HepG2 (cell line): ENCODE data around the gene RPS5. TPM values are rescaled to one million over a fixed set of nuclear protein-coding genes. Genes with fewer than 3 reads are reported as not detected.

Source experiments
- AKAP8 ChIP-seq: sonication (generic); formaldehyde crosslinking; IDR thresholded peaks from 2 replicates; pipeline ENCODE4 v1.5.1; 2020; ENCODE audit warnings: mild to moderate bottlenecking, missing genetic modification reagents
- BHLHE40 ChIP-seq: IDR thresholded peaks from 2 replicates; pipeline ENCODE4 v1.6.1; 2011; ENCODE audit warnings: low read length, improper control_type of control experiment
- CBX1 ChIP-seq: IDR thresholded peaks from one replicate; pipeline ENCODE4 v1.6.1; 2016; ENCODE audit warnings: antibody characterized with exemption, low read depth
- DZIP1 ChIP-seq: sonication (generic); formaldehyde crosslinking; IDR thresholded peaks from 2 replicates; pipeline ENCODE4 v1.5.0; 2020; ENCODE audit warnings: mild to moderate bottlenecking, missing genetic modification reagents
- GATA4 ChIP-seq: sonication (generic); IDR thresholded peaks from 2 replicates; pipeline ENCODE4 v1.6.1; 2016; ENCODE audit warnings: antibody characterized with exemption, low read depth, borderline replicate concordance
- GLI4 ChIP-seq: sonication (generic); formaldehyde crosslinking; IDR thresholded peaks from 2 replicates; pipeline ENCODE4 v1.5.1; 2020; ENCODE audit warnings: missing genetic modification reagents, mild to moderate bottlenecking, moderate library complexity, borderline replicate concordance
- KAT2B ChIP-seq: fragments of 150-350 bp; IDR thresholded peaks from 2 replicates; pipeline ENCODE4 v1.6.1; 2014; ENCODE audit warnings: low read depth, low read length, borderline replicate concordance
- KLF15 ChIP-seq: sonication (generic); formaldehyde crosslinking; IDR thresholded peaks from 2 replicates; pipeline ENCODE4 v1.8.1; 2023; ENCODE audit warnings: borderline replicate concordance, mild to moderate bottlenecking, inconsistent platforms, missing genetic modification reagents, mixed read lengths
- MEIS2 ChIP-seq: sonication (generic); formaldehyde crosslinking; IDR thresholded peaks from 2 replicates; pipeline ENCODE4 v1.9.0; 2021; ENCODE audit warnings: mild to moderate bottlenecking, missing genetic modification reagents
- MTA3 ChIP-seq: sonication (generic); formaldehyde crosslinking; IDR thresholded peaks from 2 replicates; pipeline ENCODE4 v1.4.0; 2020; ENCODE audit warnings: missing genetic modification reagents
- MZF1 ChIP-seq: sonication (generic); formaldehyde crosslinking; IDR thresholded peaks from 2 replicates; pipeline ENCODE4 v1.8.1; 2023; ENCODE audit warnings: mild to moderate bottlenecking, missing genetic modification reagents, borderline replicate concordance
- NFKBIZ ChIP-seq: IDR thresholded peaks from 2 replicates; pipeline ENCODE4 v1.6.1; 2018; ENCODE audit warnings: missing genetic modification reagents, missing compliant biosample characterization
- RAD21 ChIP-seq: fragments of 450-650 bp; formaldehyde crosslinking; IDR thresholded peaks from 2 replicates; pipeline ENCODE4 v1.5.0; 2020; ENCODE audit warnings: mild to moderate bottlenecking
- REPIN1 ChIP-seq: sonication (generic); formaldehyde crosslinking; IDR thresholded peaks from 2 replicates; pipeline ENCODE4 v1.8.0; 2022; ENCODE audit warnings: missing genetic modification reagents, low read depth, mild to moderate bottlenecking, borderline replicate concordance
- SCMH1 ChIP-seq: sonication (generic); formaldehyde crosslinking; IDR thresholded peaks from 2 replicates; pipeline ENCODE4 v1.9.0; 2021; ENCODE audit warnings: missing genetic modification reagents, mild to moderate bottlenecking, borderline replicate concordance
- TBL1XR1 ChIP-seq: fragments of 150-350 bp; IDR thresholded peaks from 2 replicates; pipeline ENCODE4 v1.6.1; 2014; ENCODE audit warnings: borderline replicate concordance, low read length; ENCODE audit not compliant: partially characterized antibody
- TCF7L2 ChIP-seq: IDR thresholded peaks from 2 replicates; pipeline ENCODE4 v1.6.1; 2011; ENCODE audit warnings: mild to moderate bottlenecking, low read depth, low read length, moderate library complexity
- ZFX ChIP-seq: sonication (generic); formaldehyde crosslinking; IDR thresholded peaks from 2 replicates; pipeline ENCODE4 v1.4.0; 2020; ENCODE audit warnings: mild to moderate bottlenecking, low read depth, missing genetic modification reagents, moderate library complexity
- ZNF124 ChIP-seq: sonication (generic); formaldehyde crosslinking; IDR thresholded peaks from 2 replicates; pipeline ENCODE4 v1.4.0; 2020; ENCODE audit warnings: missing genetic modification reagents
- ZNF138 ChIP-seq: sonication (generic); formaldehyde crosslinking; IDR thresholded peaks from 2 replicates; pipeline ENCODE4 v1.5.0; 2020; ENCODE audit warnings: mild to moderate bottlenecking, low read depth, missing genetic modification reagents
- ZNF570 ChIP-seq: sonication (generic); formaldehyde crosslinking; IDR thresholded peaks from 2 replicates; pipeline ENCODE4 v1.4.0; 2020; ENCODE audit warnings: mild to moderate bottlenecking, missing genetic modification reagents, borderline replicate concordance
- ZNF605 ChIP-seq: sonication (generic); formaldehyde crosslinking; IDR thresholded peaks from 2 replicates; pipeline ENCODE4 v1.8.0; 2022; ENCODE audit warnings: mild to moderate bottlenecking, missing genetic modification reagents
- ZNF788 ChIP-seq: sonication (generic); formaldehyde crosslinking; IDR thresholded peaks from 2 replicates; pipeline ENCODE4 v1.5.0; 2020; ENCODE audit warnings: mild to moderate bottlenecking, missing genetic modification reagents, borderline replicate concordance
- ZNF841 ChIP-seq: sonication (generic); formaldehyde crosslinking; IDR thresholded peaks from 2 replicates; pipeline ENCODE4 v1.8.1; 2023; ENCODE audit warnings: missing genetic modification reagents, borderline replicate concordance
- polyA plus RNA-seq, 8 experiments: library from polyadenylated mRNA; depleted of rRNA in 3 of 8; stranded (reverse) in 7 of 8; unstranded in 1 of 8; fragments of >200 nt; fragmentation: Illumina TruSeq in 4 of 8; extraction: Trizol in 4 of 8; gene quantifications; 2 replicates each; pipeline versions ENCODE4 v1.2.1 to v1.2.3, GENCODE V29; 2011 to 2016; ENCODE audit warnings: low read depth in 4 of 8, missing spikeins in 1 of 8, mixed read lengths in 1 of 8; ENCODE audit not compliant: insufficient read depth in 1 of 8
- total RNA-seq, 5 experiments: library from RNA; depleted of rRNA; stranded (reverse); fragments of >200 nt; fragmentation: Illumina TruSeq; extraction: Trizol; gene quantifications; 2 replicates each; pipeline ENCODE4 v1.2.3, GENCODE V29; 2016; ENCODE audit warnings: low read depth in 1 of 5
- TF ChIP-seq, protein P1 (sequence below): sonication (generic); formaldehyde crosslinking; IDR thresholded peaks from 2 replicates; pipeline ENCODE4 v1.8.1; 2022; ENCODE audit warnings: low read depth, mild to moderate bottlenecking, missing genetic modification reagents

RPS5 gene
- total and polyA plus RNA-seq, 2 of the 13 experiments (the other 11 are each of a cell fraction or from before 2014, with no cell fraction given) = 1,544 to 4,408 TPM

DNA sequence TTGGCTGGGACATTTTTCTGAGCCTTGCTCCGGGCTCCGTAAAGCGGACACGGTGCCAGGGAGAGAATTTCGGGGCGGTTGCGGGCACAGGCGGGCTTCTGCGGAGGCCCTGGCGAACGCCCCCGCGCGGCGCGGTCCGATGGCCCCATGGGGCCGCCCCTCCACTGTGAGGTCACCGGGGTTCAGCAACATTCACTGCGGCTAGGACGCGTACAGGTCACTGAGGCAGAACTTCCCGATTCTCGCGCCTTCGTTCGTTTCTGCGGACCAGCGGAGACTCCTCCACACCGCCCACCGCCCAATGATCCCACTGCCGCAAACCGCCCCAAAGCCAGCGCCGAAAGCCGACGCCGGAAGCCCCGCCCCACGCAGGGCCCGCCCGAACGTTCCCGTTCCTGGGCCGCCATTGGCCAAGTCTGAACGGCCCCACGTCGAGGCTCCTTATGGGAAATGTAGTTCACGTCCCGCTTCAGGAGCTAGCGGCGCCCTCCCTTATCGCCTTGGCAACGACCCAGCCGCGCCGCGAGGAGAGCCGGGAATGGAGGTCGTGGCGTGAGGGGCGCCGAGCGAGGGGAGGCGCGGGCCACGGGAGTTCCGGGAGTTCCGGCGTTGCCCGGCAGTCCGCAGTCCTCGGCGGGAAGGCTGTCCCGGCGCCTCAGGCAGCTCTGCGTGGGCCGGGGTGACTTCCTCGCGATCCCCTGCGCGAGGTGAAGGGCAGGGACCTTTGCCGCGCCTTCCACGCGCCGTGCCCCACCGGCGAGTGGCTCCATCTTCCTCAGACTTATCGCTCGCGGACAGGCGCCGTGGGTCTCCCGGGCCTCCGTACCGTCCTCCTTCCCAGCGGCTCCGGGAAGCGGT, 21.3 kb downstream of the RPS5 start, which contains the start of gene ZNF584 (continued):
- TF ChIP-seq DZIP1 (CRISPR knock-in tag) = peak; percentile 96; the same call in 1 of the 2 replicates
- TF ChIP-seq AKAP8 (CRISPR knock-in tag) = 0 out of 2 replicates have a peak, but pooled peaks have one; percentile 20
- TF ChIP-seq ZNF570 (CRISPR knock-in tag) = no peak
- TF ChIP-seq BHLHE40 = no peak
- peak; percentile 52 for TF ChIP-seq TBL1XR1
- no peak for TF ChIP-seq ZNF605 (CRISPR knock-in tag)
- TF ChIP-seq ZNF841 (CRISPR knock-in tag) = no peak
- TF ChIP-seq CBX1 = peak; percentile 60
- TF ChIP-seq MZF1 (CRISPR knock-in tag) = no peak
- TF ChIP-seq ZNF788 (CRISPR knock-in tag) = no peak; the same call in 1 of the 2 replicates
- TF ChIP-seq ZNF138 (CRISPR knock-in tag) = no peak; the same call in 1 of the 2 replicates
- TF ChIP-seq KLF15 = peak; percentile 36; the same call in 1 of the 2 replicates
- TF ChIP-seq MTA3 (CRISPR knock-in tag) = no peak
- TF ChIP-seq, protein P1, sequence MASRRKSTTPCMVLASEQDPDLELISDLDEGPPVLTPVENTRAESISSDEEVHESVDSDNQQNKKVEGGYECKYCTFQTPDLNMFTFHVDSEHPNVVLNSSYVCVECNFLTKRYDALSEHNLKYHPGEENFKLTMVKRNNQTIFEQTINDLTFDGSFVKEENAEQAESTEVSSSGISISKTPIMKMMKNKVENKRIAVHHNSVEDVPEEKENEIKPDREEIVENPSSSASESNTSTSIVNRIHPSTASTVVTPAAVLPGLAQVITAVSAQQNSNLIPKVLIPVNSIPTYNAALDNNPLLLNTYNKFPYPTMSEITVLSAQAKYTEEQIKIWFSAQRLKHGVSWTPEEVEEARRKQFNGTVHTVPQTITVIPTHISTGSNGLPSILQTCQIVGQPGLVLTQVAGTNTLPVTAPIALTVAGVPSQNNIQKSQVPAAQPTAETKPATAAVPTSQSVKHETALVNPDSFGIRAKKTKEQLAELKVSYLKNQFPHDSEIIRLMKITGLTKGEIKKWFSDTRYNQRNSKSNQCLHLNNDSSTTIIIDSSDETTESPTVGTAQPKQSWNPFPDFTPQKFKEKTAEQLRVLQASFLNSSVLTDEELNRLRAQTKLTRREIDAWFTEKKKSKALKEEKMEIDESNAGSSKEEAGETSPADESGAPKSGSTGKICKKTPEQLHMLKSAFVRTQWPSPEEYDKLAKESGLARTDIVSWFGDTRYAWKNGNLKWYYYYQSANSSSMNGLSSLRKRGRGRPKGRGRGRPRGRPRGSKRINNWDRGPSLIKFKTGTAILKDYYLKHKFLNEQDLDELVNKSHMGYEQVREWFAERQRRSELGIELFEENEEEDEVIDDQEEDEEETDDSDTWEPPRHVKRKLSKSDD = no peak; the same call in 1 of the 2 replicates
- TF ChIP-seq REPIN1 (CRISPR knock-in tag) = peak; percentile 54; the same call in 1 of the 2 replicates
- TF ChIP-seq TCF7L2 = no peak
- peak; percentile 69; the same call in 1 of the 2 replicates for TF ChIP-seq GATA4
- TF ChIP-seq RAD21 = peak; percentile 36; the same call in 1 of the 2 replicates
- no peak; the same call in 1 of the 2 replicates for TF ChIP-seq ZNF124
- TF ChIP-seq ZFX (CRISPR knock-in tag) = peak; percentile 89
- TF ChIP-seq MEIS2 (CRISPR knock-in tag) = no peak; the same call in 1 of the 2 replicates
- no peak for TF ChIP-seq SCMH1
- no peak for TF ChIP-seq GLI4 (CRISPR knock-in tag)
- TF ChIP-seq KAT2B = no peak
- no peak for TF ChIP-seq NFKBIZ (CRISPR knock-in tag)
